ENCODE results near the gene CCT2. TPM values are rescaled to one million over a fixed set of nuclear protein-coding genes. Genes with fewer than 3 reads are reported as not detected.

CCT2 gene
- total and polyA plus RNA-seq, 8 donors = 41.6 to 69.1 (median 61.6) TPM

GRCh38 chr12:69649529-69649928 is 64.3 kb downstream of the CCT2 start:
- H3K36me3 ChIP-seq = no peaks in the 10 kb centered on the region
- WGBS, 2 donors = 51 to 62% methylated on average over 4 of the region's 4 CpGs
- H3K4me1 ChIP-seq = no peaks in the 10 kb centered on the region
- TF ChIP-seq CTCF (IDR thresholded peaks at IDR 0.05) = no peak
- FAIRE-seq = no peak
- DNase-seq = no peak
- H3K27me3 ChIP-seq = no peaks in the 10 kb centered on the region
- H3K9me3 ChIP-seq = no peaks in the 10 kb centered on the region
- H3K4me3 ChIP-seq = no peak overlapping the region
- no peak overlapping the region for H3K27ac ChIP-seq
- intact Hi-C loops (cut with DNase I) = no loop called here
- no peak for ATAC-seq

Small RNA genes lying within 50 kb of the gene (microRNA-seq; reads per million reads assigned to microRNA genes)
- 0 reads per million in 2 donors for gene MIR3913-1
- gene MIR3913-2 = 0 reads per million in 2 donors

Other genes starting within 250 kb of the CCT2 start
- 100 to 1,000 TPM in 2 of 6 donors, 10 to 100 TPM in 4; 14.0 to 591 (median 39.3) TPM for gene LYZ, start 237.1 kb upstream of the CCT2 start, total RNA-seq
- 10 to 100 TPM; 10.1 to 29.4 TPM for gene LYZ, start 237.1 kb upstream of the CCT2 start, polyA plus RNA-seq
- 10 to 100 TPM in 3 of 6 donors, 1 to 10 TPM in 3; 8.3 to 14.6 (median 10.6) TPM for gene YEATS4, start 225.7 kb upstream of the CCT2 start, total RNA-seq
- 10 to 100 TPM in 1 of 2 donors, 1 to 10 TPM in 1; 6.0 to 15.6 TPM for gene YEATS4, start 225.7 kb upstream of the CCT2 start, polyA plus RNA-seq
- gene FRS2, start 115.1 kb upstream of the CCT2 start, total RNA-seq = 10 to 100 TPM in 5 of 6 donors, 1 to 10 TPM in 1; 7.9 to 23.2 (median 13.1) TPM
- gene FRS2, start 115.1 kb upstream of the CCT2 start, polyA plus RNA-seq = 1 to 10 TPM; 2.5 to 5.3 TPM
- not detected for gene LRRC10, start 25.4 kb downstream of the CCT2 start, total RNA-seq
- not detected for gene LRRC10, start 25.4 kb downstream of the CCT2 start, polyA plus RNA-seq
- gene BEST3, start 113.8 kb downstream of the CCT2 start, total RNA-seq = 1 to 10 TPM in 2 of 6 donors, under 1 TPM in 2, not detected in 2; 0.12 to 1.6 (median 0.91) TPM
- gene BEST3, start 113.8 kb downstream of the CCT2 start, polyA plus RNA-seq = 1 to 10 TPM; 1.0 to 2.8 TPM
- 10 to 100 TPM; 19.4 to 38.0 (median 23.6) TPM for gene RAB3IP, start 153.4 kb downstream of the CCT2 start, total RNA-seq
- 10 to 100 TPM; 31.7 to 36.1 TPM for gene RAB3IP, start 153.4 kb downstream of the CCT2 start, polyA plus RNA-seq
- gene MYRFL, start 239.8 kb downstream of the CCT2 start, total RNA-seq = 1 to 10 TPM in 1 of 6 donors, under 1 TPM in 5; 0.06 to 1.2 (median 0.29) TPM
- gene MYRFL, start 239.8 kb downstream of the CCT2 start, polyA plus RNA-seq = 1 to 10 TPM; 1.2 to 2.3 TPM